HG03571 (cell line): ENCODE data around the gene LIMA1.
"Not testable (repeated sequence)": the region's sequence is repeated elsewhere in the genome, so short reads cannot be mapped to it uniquely, and the experiment has no call there.

Source experiments
- ATAC-seq: cut with Tn5 transposase; IDR thresholded peaks from one replicate; pipeline ENCODE4 v1.9.1; 2021; ENCODE audit not compliant: unreplicated experiment

LIMA1 gene

DNA sequence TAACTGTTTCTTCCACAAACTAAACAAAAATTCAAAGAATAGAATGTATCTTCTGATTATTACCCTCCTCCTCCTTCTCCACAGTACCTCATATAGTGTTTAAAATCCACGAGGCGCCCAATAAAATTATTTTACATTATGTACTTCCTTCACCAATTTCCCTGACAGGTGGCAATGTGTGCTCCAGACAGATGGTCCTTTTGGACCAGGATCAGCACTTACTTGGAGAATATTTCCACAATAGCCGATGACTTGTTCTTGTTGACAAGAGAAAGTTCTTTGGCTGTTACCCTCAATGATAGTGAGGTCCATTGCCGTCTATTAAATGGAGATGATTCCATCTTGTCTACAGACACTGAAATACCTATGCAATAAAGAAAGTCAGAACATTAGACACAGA, 34.9 kb downstream of the LIMA1 start:
- ATAC-seq, result no peak

DNA sequence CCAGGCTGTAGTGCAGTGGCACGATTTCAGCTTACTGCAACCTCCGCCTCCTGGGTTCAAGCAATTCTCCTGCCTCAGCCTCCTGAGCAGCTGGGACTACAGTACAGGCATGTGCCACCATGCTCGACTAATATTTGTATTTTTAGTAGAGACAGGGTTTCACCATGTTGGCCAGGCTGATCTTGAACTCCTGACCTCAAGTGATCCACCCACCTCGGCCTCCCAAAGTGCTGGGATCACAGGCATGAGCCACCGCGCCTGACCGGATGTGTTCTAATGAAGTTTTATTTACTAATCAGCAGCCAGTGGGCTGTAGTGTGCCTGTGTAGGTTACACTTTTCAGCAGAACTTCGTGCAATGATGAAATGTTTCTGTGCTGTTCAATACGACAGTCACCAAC, 35.7 kb downstream of the LIMA1 start:
- ATAC-seq, result not testable (repeated sequence)

- no peak for ATAC-seq
These were observed 36.3 kb downstream of the LIMA1 start for GRCh38 chr12:50246873-50247612.

DNA sequence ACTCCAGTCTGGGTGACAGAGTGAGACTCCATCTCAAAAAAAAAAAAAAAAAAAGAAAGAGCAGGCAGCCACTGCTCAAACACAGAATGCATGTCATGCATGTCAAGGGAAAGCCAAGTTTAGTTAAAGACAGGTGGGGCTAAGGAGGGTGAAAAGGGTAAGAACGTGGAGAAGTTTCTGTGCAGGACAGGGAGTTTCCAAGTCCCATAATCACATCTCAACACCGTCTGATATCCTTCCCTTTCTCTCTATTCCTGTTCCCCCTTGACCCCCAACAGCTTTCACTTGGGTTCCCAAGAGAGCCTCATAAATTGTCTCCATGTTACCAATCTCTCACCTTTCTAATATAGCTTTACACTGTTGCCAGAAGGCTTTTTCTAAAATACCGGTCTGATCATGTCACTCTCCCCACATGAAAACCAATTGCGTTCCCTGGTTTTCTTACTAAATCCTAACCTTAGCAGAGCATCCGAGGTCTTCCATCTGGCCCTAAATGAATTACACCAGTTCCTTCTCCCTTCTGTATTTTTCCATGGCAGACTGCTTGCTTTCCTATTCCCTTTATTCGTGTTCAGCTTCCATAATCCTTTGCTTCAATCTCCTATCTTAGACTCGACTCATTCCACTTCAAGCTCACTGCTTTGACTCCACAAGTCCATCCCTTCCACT, 37.0 kb downstream of the LIMA1 start:
- ATAC-seq, result no peak

- no peak for ATAC-seq
These were observed 39.8 kb downstream of the LIMA1 start for GRCh38 chr12:50243507-50243906.

- ATAC-seq, result no peak
These were observed 40.5 kb downstream of the LIMA1 start for GRCh38 chr12:50242751-50243191.

GRCh38 chr12:50241178-50241577, 42.1 kb downstream of the LIMA1 start:
- no peak for ATAC-seq

- ATAC-seq, result no peak
These were observed 42.6 kb downstream of the LIMA1 start for GRCh38 chr12:50240792-50241114.

DNA sequence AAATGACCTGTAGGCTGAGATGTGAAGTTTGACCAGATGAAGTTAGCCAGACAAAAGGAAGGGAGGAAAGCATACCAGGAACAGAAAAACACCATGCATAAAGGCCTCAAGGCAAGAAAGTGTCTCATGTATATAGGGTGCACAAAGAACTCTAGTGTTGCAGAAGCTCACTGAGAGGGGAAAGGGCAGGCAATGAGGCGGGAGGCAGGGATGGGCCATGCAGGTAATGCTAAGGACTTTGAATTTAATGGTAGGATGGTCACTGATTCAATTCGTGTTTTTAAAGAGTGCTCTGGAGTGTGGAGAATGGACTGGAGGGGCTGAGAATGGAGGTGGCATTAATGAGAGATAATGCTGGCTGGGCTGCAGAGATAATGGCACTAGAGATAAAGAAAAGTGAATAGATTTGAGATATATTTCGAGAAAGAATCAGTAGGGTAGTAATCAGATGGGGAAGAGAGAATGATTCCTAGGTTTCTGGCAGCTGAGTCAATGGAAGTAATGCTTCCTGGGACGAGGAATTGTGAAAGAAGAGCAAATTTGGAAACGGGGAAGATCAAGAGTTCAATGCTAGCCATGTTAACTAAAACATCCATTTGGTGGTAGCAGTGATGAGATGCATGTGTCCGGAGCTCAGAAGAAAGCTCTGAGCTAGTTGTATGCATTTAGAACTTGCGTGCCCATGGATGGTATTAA, 43.1 kb downstream of the LIMA1 start:
- no peak for ATAC-seq

GRCh38 chr12:50239355-50239891, 43.9 kb downstream of the LIMA1 start:
- ATAC-seq, result no peak

GRCh38 chr12:50234347-50234746, 49.0 kb downstream of the LIMA1 start:
- no peak for ATAC-seq

GRCh38 chr12:50232771-50233209, 50.5 kb downstream of the LIMA1 start:
- ATAC-seq, result no peak

DNA sequence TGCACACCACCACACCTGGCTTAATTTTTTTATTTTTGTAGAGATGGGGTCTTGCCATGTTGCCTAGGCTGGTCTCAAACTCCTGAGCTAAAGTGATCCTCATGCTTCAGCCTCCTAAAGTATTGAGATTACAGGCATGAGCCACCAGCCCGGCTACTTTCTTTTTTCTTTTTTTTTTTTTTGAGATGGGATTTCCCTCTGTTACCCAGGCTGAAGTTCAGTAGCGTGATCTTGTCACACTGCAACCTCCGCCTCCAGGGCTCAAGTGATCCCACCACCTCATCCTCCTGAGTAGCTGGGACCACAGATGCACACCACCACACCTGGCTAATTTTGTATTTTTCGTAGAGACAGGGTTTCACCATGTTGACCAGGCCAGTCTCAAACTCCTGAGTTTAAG, 51.1 kb downstream of the LIMA1 start:
- ATAC-seq, result no peak

DNA sequence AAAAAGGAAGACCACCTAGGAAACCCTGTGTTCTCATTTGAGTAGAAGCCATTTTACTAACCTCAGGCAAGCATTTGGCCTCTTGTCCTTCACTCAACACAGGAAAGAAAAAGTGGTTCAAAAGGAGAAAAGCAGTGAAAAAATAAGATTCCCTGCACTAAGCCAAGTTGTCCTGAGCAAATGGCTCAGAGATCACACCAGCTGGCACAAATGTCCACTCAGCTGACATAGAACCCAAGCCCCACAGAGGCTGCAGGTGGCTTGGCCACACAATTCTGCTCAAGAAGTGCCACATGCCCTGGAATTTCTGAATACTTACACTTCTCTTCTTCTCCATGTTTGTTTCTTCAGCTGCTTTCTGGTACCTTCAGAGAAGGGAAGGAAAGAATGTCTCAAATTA, 52.0 kb downstream of the LIMA1 start:
- ATAC-seq, result no peak

- no peak for ATAC-seq
These were observed 53.1 kb downstream of the LIMA1 start for GRCh38 chr12:50230217-50230616.

- no peak for ATAC-seq
These were observed 59.2 kb downstream of the LIMA1 start for GRCh38 chr12:50224026-50224692.

- no peak for ATAC-seq
These were observed 61.0 kb downstream of the LIMA1 start for GRCh38 chr12:50222275-50222783.

GRCh38 chr12:50221228-50222008, 61.9 kb downstream of the LIMA1 start:
- ATAC-seq, result no peak

DNA sequence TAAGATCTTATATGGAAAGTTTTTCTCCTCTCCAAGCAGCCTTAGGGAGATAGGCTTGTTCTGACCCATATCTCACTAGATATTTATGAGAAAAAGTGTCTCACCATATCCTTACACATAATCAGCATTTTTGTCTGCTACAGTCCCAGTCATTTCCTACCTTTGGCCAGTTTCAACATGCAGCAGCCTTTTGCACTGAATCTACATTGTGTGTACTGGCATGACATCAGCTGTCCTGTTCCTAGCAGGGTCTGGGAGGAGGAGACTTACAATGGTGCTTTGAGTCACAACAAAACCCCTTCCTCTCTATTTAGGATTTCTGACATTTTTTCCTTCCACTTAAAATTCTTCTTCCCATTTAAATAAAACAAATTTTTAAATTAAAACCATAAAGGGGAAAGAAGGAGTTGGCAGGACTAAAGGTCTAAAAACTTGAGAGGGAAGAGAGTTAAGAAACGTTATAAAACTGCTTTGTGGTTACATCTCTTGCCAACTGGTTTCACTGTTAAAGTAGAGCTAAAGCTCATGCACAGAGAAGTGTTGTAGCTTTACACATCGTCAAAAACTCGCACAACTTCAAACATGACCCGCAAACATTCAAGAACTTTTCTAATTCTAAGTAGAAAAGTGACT, 62.8 kb downstream of the LIMA1 start:
- no peak for ATAC-seq

DNA sequence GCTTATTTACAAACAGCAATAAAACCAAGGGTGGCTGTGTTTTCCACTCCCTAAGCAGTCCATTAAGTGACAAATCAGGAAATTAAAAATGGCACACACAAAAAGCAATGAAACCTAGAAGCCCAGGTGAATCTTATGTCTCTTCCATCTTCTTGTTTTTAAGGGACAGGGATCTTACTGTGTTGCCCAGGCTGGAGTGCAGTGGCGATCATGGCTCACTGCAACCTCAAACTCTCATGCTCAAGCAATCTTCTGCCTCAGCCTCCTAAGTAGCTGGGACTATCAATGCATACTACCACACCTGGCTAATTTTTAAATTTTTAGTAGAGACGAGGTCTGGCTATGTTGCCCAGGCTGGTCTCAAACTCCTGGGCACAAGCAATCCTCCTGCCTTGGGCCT, 63.8 kb downstream of the LIMA1 start:
- no peak for ATAC-seq
